Measurements from ENCODE around the gene EFHB. TPM values are rescaled to one million over a fixed set of nuclear protein-coding genes. Genes with fewer than 3 reads are reported as not detected.

Gene EFHB
- total RNA-seq (2022; extraction: Qiagen RNA extraction) = 0.79 to 2.3 TPM (median 1.5 TPM) in 5 replicates

GRCh38 chr3:19934098-19934566 lies at the start of gene EFHB:
Gene EFHB (minus strand): TSS chr3:19934217. CDS start chr3:19934018, 199 bp downstream.

DNA sequence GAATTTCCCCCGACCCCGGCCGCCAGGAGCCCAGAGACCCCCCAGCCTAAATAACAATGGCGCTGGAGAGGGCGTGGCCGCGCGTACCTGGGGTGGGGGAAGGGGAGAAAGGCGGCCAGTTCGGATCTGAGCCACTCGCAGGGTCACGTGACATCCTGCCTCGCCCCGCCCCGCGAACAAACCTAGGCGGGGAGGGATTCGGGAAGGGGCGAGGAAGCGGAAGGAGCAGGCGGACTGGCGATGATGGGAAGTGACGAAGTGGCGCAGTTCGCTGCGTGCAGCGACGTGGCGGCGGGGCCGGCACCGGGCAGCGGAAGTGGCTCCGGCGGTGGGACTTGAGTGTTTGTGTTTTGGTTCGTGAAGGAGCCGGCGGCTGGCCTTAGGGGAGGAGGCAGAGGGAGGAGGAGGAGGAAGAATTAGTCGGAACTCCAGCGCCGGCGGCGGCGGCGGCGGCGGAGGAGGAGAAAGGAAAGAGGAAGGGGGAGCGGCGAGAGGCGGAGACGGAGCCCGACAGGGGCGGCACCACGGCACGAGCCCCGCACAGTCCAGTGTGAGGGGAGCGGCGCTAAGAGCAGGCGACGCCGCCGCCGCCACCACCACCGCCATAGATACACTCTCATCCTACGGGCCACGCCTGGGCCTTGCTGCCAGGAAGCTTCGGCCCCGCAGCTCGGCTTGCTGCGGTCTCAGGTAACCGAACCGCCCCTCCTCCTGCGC lies 13.0 kb upstream of the EFHB start, which contains the start of gene RAB5A:
Gene RAB5A, plus strand, starts transcription at position 266 of the 717 bp plus-strand sequence. CDS start 3,802 bp downstream, outside the sequence.

Other genes with a start within 250 kb of the EFHB start
- gene RAB5A, start 12.9 kb upstream of the EFHB start, total RNA-seq (2022; extraction: Qiagen RNA extraction) = 48.0 to 69.4 TPM (median 55.5 TPM) in 5 replicates
- gene PP2D1, start 78.0 kb upstream of the EFHB start, total RNA-seq (2022; extraction: Qiagen RNA extraction) = not detected in 5 replicates
- 5.4 to 9.4 TPM (median 7.6 TPM) in 5 replicates for gene KAT2B, start 106.2 kb upstream of the EFHB start, total RNA-seq (2022; extraction: Qiagen RNA extraction)

Data from A549 treated with dexamethasone at 1 μM for 4 hours (cell line).